Spleen (tissue), 11 donors: ENCODE results near the gene AAK1. TPM values are rescaled to one million over a fixed set of nuclear protein-coding genes. Genes with fewer than 3 reads are reported as not detected.
"Not testable (repeated sequence)": the region's sequence is repeated elsewhere in the genome, so short reads cannot be mapped to it uniquely, and the experiment has no call there.

ENCODE experiments used
- DNase-seq: peaks from one replicate; pipeline ENCODE4 v3.0.0-alpha.2; 2020
- H3K27ac ChIP-seq, 8 donors: fragments of 200-600 bp; sonication (generic) in 7 of 8; 1 replicate in 4 of 8; 2 replicates in 4 of 8; pipeline versions ENCODE4 v1.5.0 to v1.8.0; 2016 to 2021; ENCODE audit warnings: inconsistent platforms in 4 of 8, mild to moderate bottlenecking in 4 of 8, moderate library complexity in 1 of 8
- H3K27me3 ChIP-seq, 7 donors: fragments of 200-600 bp; sonication (generic) in 6 of 7; replicated peaks in 1 of 7; 1 replicate in 4 of 7; 2 replicates in 3 of 7; pipeline versions ENCODE4 v1.5.0 to v1.8.0; 2016 to 2021; ENCODE audit warnings: inconsistent platforms in 3 of 7, mild to moderate bottlenecking in 1 of 7
- H3K36me3 ChIP-seq, 6 donors: fragments of 200-600 bp; sonication (generic) in 5 of 6; 1 replicate in 4 of 6; 2 replicates in 2 of 6; pipeline versions ENCODE4 v1.5.0 to v1.8.0; 2016 to 2021; ENCODE audit warnings: inconsistent platforms in 2 of 6
- H3K4me1 ChIP-seq, 6 donors: fragments of 200-600 bp; sonication (generic) in 5 of 6; 1 replicate in 3 of 6; 2 replicates in 3 of 6; pipeline versions ENCODE4 v1.5.0 to v1.8.0; 2016 to 2021; ENCODE audit warnings: inconsistent platforms in 3 of 6
- H3K4me3 ChIP-seq, 8 donors: fragments of 200-600 bp; sonication (generic) in 7 of 8; 1 replicate in 4 of 8; 2 replicates in 4 of 8; pipeline versions ENCODE4 v1.5.0 to v1.8.0; 2016 to 2021; ENCODE audit warnings: inconsistent platforms in 4 of 8, mild to moderate bottlenecking in 4 of 8, moderate library complexity in 2 of 8
- H3K9me3 ChIP-seq, 8 donors: fragments of 200-600 bp; sonication (generic) in 7 of 8; 1 replicate in 4 of 8; 2 replicates in 4 of 8; pipeline versions ENCODE4 v1.5.0 to v1.8.0; 2016 to 2021; ENCODE audit warnings: inconsistent platforms in 4 of 8
- CTCF ChIP-seq, 11 experiments: fragments of 200-600 bp in 7 of 11; fragments of 450-650 bp in 4 of 11; sonication (generic) in 4 of 11; IDR thresholded peaks in 8 of 11; conservative IDR thresholded peaks in 3 of 11; 1 replicate in 7 of 11; 2 replicates in 4 of 11; pipeline versions ENCODE4 v1.4.0 to v1.8.0; 2016 to 2021; ENCODE audit warnings: antibody characterized with exemption in 11 of 11, inconsistent platforms in 4 of 11, mild to moderate bottlenecking in 1 of 11
- POLR2A ChIP-seq, 3 donors: fragments of 450-650 bp; IDR thresholded peaks; one replicate each; pipeline ENCODE4 v1.5.1; 2017; ENCODE audit warnings: antibody characterized with exemption in 3 of 3, mild to moderate bottlenecking in 1 of 3
- POLR2AphosphoS5 ChIP-seq, 3 donors: sonication (generic); formaldehyde crosslinking; IDR thresholded peaks; one replicate each; pipeline ENCODE4 v1.5.1; 2017; ENCODE audit warnings: antibody characterized with exemption in 3 of 3
- WGBS, 5 donors: extraction: QIAGEN DNeasy Blood & Tissue Kit in 3 of 5; methylation state at CpG; one replicate each; pipeline versions ENCODE4 v1.1.5 to v1.1.7; 2013 to 2018; 5-methylcytosine and 5-hydroxymethylcytosine counted together
- intact Hi-C: fragments of 100-400 bp; cut with DNase I; formaldehyde crosslinking; loops from one replicate; pipeline ENCODE4 v1.15.0; 2023; ENCODE audit warnings: low total_unique reads
- polyA plus RNA-seq, 3 donors: library from polyadenylated mRNA; stranded (reverse); fragments of 200-250 nt; gene quantifications; one replicate each; pipeline ENCODE4 v1.2.1, GENCODE V29; 2013
- total RNA-seq, 7 donors: library from RNA; depleted of rRNA in 3 of 7; stranded (reverse); fragments of >200 nt in 3 of 7; fragmentation: NEBNext Ultra II Directional in 4 of 7; extraction: Animal tissue kit (Norgen Biotek cat#: 25700) in 4 of 7; gene quantifications; one replicate each; pipeline versions ENCODE4 v1.1.0 to v1.2.1, GENCODE V29; 2016 to 2021
- donor health status: healthy with polysubstance abuse.
- donor health status: DM: no; HTN: no; CAD: no; lungs with moderate emphysema.
- donor health status: DM: no; HTN: no; CAD: no.
- donor health status: Bipolar disorder and iron deficiency.
- donor health status: healthy.
- donor health status: DM: no; HTN: no; CAD: no.
- donor health status: DM: yes; HTN: yes; CAD: no.

AAK1 gene
- total and polyA plus RNA-seq, 10 donors = 8.3 to 95.1 (median 69.1) TPM

- Histone ChIP-seq H3K4me1 (no peaks in the 10 kb centered on the region), H3K27ac (no peak overlapping the region), H3K36me3 (no peaks in the 10 kb centered on the region), H3K27me3 (peaks cover 0 to 8% (median 0%) of the 10 kb centered on the region in 7 donors), H3K4me3 (no peak overlapping the region), H3K9me3 (peaks cover 0 to 16% (median 6%) of the 10 kb centered on the region in 8 donors)
- TF ChIP-seq POLR2AphosphoS5 (IDR thresholded peaks at IDR 0.05) = no peak
- intact Hi-C loops = no loop called here
- 70 to 90% (median 79%) methylated on average over 1 of the region's 1 CpG for WGBS, 5 donors
- DNase-seq = no peak
These were observed 17.1 kb upstream of the AAK1 start for GRCh38 chr2:69660637-69661036.

- H3K9me3 ChIP-seq = peaks cover 0 to 16% (median 6%) of the 10 kb centered on the region in 8 donors
- intact Hi-C loops = no loop called here
- H3K4me3 ChIP-seq = no peak overlapping the region
- H3K4me1 ChIP-seq = no peaks in the 10 kb centered on the region
- no peaks in the 10 kb centered on the region for H3K36me3 ChIP-seq
- TF ChIP-seq POLR2AphosphoS5 (IDR thresholded peaks at IDR 0.05) (no peak), POLR2A (IDR thresholded peaks at IDR 0.05) (no peak), CTCF (IDR thresholded peaks at IDR 0.05 in 8 of 11, conservative IDR thresholded peaks at IDR 0.05 in 3 of 11) (no peak)
- no peak overlapping the region for H3K27ac ChIP-seq
- H3K27me3 ChIP-seq = peaks cover 0 to 8% (median 0%) of the 10 kb centered on the region in 7 donors
- no peak for DNase-seq
- 50 to 64% (median 59%) methylated on average over 2 of the region's 2 CpGs for WGBS, 5 donors
These were observed 16.5 kb upstream of the AAK1 start for GRCh38 chr2:69659941-69660483.

GRCh38 chr2:69659349-69659748 is 15.8 kb upstream of the AAK1 start:
- Histone ChIP-seq H3K27me3 (peaks cover 0 to 15% (median 0%) of the 10 kb centered on the region in 7 donors), H3K36me3 (no peaks in the 10 kb centered on the region), H3K27ac (no peak overlapping the region), H3K9me3 (peaks cover 0 to 11% (median 6%) of the 10 kb centered on the region in 8 donors), H3K4me3 (no peak overlapping the region), H3K4me1 (no peaks in the 10 kb centered on the region)
- 92 to 100% (median 96%) methylated on average over 1 of the region's 1 CpG for WGBS, 5 donors
- no peak for DNase-seq
- intact Hi-C loops = no loop called here
- TF ChIP-seq POLR2AphosphoS5 (IDR thresholded peaks at IDR 0.05) (no peak), CTCF (IDR thresholded peaks at IDR 0.05 in 8 of 11, conservative IDR thresholded peaks at IDR 0.05 in 3 of 11) (no peak), POLR2A (IDR thresholded peaks at IDR 0.05) (no peak)

- no peaks in the 10 kb centered on the region for H3K9me3 ChIP-seq
- no peak overlapping the region for H3K27ac ChIP-seq
- intact Hi-C loops = no loop called here
- peaks cover 6 to 41% (median 31%) of the 10 kb centered on the region in 6 donors for H3K4me1 ChIP-seq
- TF ChIP-seq POLR2AphosphoS5 (IDR thresholded peaks at IDR 0.05) = no peak
- peaks cover 0 to 70% (median 0%) of the 10 kb centered on the region in 7 donors for H3K27me3 ChIP-seq
- WGBS, 5 donors = 86 to 92% (median 90%) methylated on average over 7 of the region's 7 CpGs
- H3K4me3 ChIP-seq = no peak overlapping the region
- no peak for DNase-seq
- no peaks in the 10 kb centered on the region for H3K36me3 ChIP-seq
These were observed 8.7 kb upstream of the AAK1 start for GRCh38 chr2:69652206-69652605.

- intact Hi-C loops, H3K4me3 ChIP-seq, H3K9me3 ChIP-seq, DNase-seq, H3K36me3 ChIP-seq: not testable (repeated sequence)
- 93 to 96% (median 95%) methylated on average over 5 of the region's 5 CpGs for WGBS, 5 donors
- Histone ChIP-seq H3K4me1 (peaks cover 22 to 79% (median 62%) of the 10 kb centered on the region in 6 donors), H3K27ac (peak overlapping the region in 5 of 8 donors; percentile 30 to 98 (median 97)), H3K27me3 (peaks cover 0 to 70% (median 0%) of the 10 kb centered on the region in 7 donors)
These were observed 3.7 kb upstream of the AAK1 start for GRCh38 chr2:69647196-69647595.
